HepG2 (cell line): ENCODE results near the gene DDIAS. TPM values are rescaled to one million over a fixed set of nuclear protein-coding genes. Genes with fewer than 3 reads are reported as not detected.

Source experiments
- ATAC-seq: fragments of 200-7000 bp; cut with Tn5 transposase; 3 replicates; pipeline ENCODE4 v1.9.1; 2020; ENCODE audit warnings: mild to moderate bottlenecking, moderate library complexity
- BruUV-seq: library from RNA; stranded (reverse); fragments of 400-500 nt; replicated peaks from 2 replicates; lab custom pipeline; 2021; lab: Mats Ljungman, UMichigan
- CTCF ChIA-PET: fragments of 300-600 bp; formaldehyde crosslinking; extraction: SDS; loops from one replicate; lab custom pipeline; 2021; ENCODE audit warnings: low total read pairs, inconsistent platforms, low intra/inter-chr PET ratio; lab: Yijun Ruan, JAX
- POLR2A ChIA-PET: fragments of 350-600 bp; sonication (Branson Sonifier 250); formaldehyde crosslinking; loops from one replicate; lab custom pipeline; 2020; ENCODE audit warnings: antibody characterized with exemption, inconsistent platforms; lab: Yijun Ruan, JAX
- DNase-seq: peaks from one replicate; pipeline ENCODE4 v3.0.0-alpha.2; 2015; ENCODE audit warnings: low spot score
- FAIRE-seq: peaks from 3 replicates; lab custom pipeline; 2011; peaks lifted over from hg19 to GRCh38; lab: Jason Lieb, UNC
- H2AFZ ChIP-seq: one replicate; pipeline ENCODE4 v1.6.1; 2011; ENCODE audit warnings: low read length, inconsistent platforms
- H3K27ac ChIP-seq: fragments of 300-600 bp; 3 replicates; pipeline ENCODE4 v1.8.0; 2011; ENCODE audit warnings: mixed run types, mild to moderate bottlenecking, mixed read lengths, low read length, inconsistent platforms; ENCODE audit not compliant: insufficient read depth; ENCODE audit errors: extremely low read length
- H3K27me3 ChIP-seq, 2 experiments: fragments of 200-600 bp in 1 of 2; 2 replicates in 1 of 2; 3 replicates in 1 of 2; pipeline versions ENCODE4 v1.6.0 to v1.8.0; 2011; ENCODE audit warnings: low read length in 2 of 2, mild to moderate bottlenecking in 2 of 2, moderate library complexity in 2 of 2, inconsistent platforms in 1 of 2; ENCODE audit not compliant: insufficient read depth in 2 of 2, control insufficient read depth in 1 of 2
- H3K36me3 ChIP-seq, 2 experiments: fragments of 200-600 bp in 1 of 2; replicated peaks in 1 of 2; 2 replicates in 1 of 2; 3 replicates in 1 of 2; pipeline versions ENCODE4 v1.5.1 to v1.8.0; 2011; ENCODE audit warnings: low read length in 2 of 2, inconsistent platforms in 1 of 2; ENCODE audit not compliant: insufficient read depth in 2 of 2, control insufficient read depth in 1 of 2
- H3K4me1 ChIP-seq: 2 replicates; pipeline ENCODE4 v1.5.1; 2012; ENCODE audit warnings: low read length, inconsistent platforms; ENCODE audit not compliant: insufficient read depth
- H3K4me2 ChIP-seq: 2 replicates; pipeline ENCODE4 v1.6.0; 2011; ENCODE audit warnings: low read depth, low read length, inconsistent platforms
- H3K4me3 ChIP-seq, 3 experiments: fragments of 200-600 bp in 1 of 3; sonication (generic), shearing (Covaris generic) in 1 of 3; replicated peaks in 1 of 3; 2 replicates each; pipeline ENCODE4 v1.5.1; 2011 to 2016; ENCODE audit warnings: low read length in 3 of 3, inconsistent platforms in 2 of 3, low read depth in 2 of 3, mild to moderate bottlenecking in 2 of 3, control low read depth in 1 of 3, mixed read lengths in 1 of 3; ENCODE audit not compliant: insufficient read depth in 1 of 3
- H3K79me2 ChIP-seq: one replicate; pipeline ENCODE4 v1.6.1; 2011; ENCODE audit warnings: low read length, inconsistent platforms; ENCODE audit not compliant: insufficient read depth
- H3K9ac ChIP-seq: 2 replicates; pipeline ENCODE4 v1.6.0; 2011; ENCODE audit warnings: mild to moderate bottlenecking, low read depth, low read length, inconsistent platforms; ENCODE audit not compliant: insufficient read depth
- H3K9me3 ChIP-seq: 2 replicates; pipeline ENCODE4 v1.5.1; 2012; ENCODE audit warnings: mild to moderate bottlenecking, low read length
- H4K20me1 ChIP-seq: 2 replicates; pipeline ENCODE4 v1.6.0; 2011; ENCODE audit warnings: inconsistent platforms, mild to moderate bottlenecking, low read length, moderate library complexity; ENCODE audit not compliant: insufficient read depth
- AKNA ChIP-seq: sonication (generic); formaldehyde crosslinking; IDR thresholded peaks from 2 replicates; pipeline ENCODE4 v1.4.0; 2020; ENCODE audit warnings: missing genetic modification reagents, borderline replicate concordance
- CREB3 ChIP-seq: sonication (generic); formaldehyde crosslinking; IDR thresholded peaks from 2 replicates; pipeline ENCODE4 v1.5.0; 2020; ENCODE audit warnings: missing genetic modification reagents
- MAFK ChIP-seq, 2 experiments: IDR thresholded peaks in 1 of 2; conservative IDR thresholded peaks in 1 of 2; 2 replicates each; pipeline ENCODE4 v1.6.1; 2011; ENCODE audit warnings: improper control_type of control experiment in 2 of 2, low read length in 2 of 2
- NFIC ChIP-seq: IDR thresholded peaks from 2 replicates; pipeline ENCODE4 v1.6.1; 2012; ENCODE audit warnings: mild to moderate bottlenecking, low read length, inconsistent platforms
- POGZ ChIP-seq: sonication (generic); formaldehyde crosslinking; IDR thresholded peaks from 2 replicates; pipeline ENCODE4 v1.4.0; 2020; ENCODE audit warnings: mild to moderate bottlenecking, missing genetic modification reagents
- RXRA ChIP-seq: sonication (generic); formaldehyde crosslinking; IDR thresholded peaks from 2 replicates; pipeline ENCODE4 v1.5.1; 2020; ENCODE audit warnings: missing genetic modification reagents
- SP5 ChIP-seq: IDR thresholded peaks from 2 replicates; pipeline ENCODE4 v1.6.1; 2016; ENCODE audit warnings: low read depth, borderline replicate concordance
- SRSF4 ChIP-seq: fragments of 200-400 bp; formaldehyde crosslinking; IDR thresholded peaks from one replicate; pipeline ENCODE4 v1.6.1; 2018; ENCODE audit warnings: mild to moderate bottlenecking, low read depth, low read length, moderate library complexity; ENCODE audit not compliant: poor library complexity, severe bottlenecking
- TCF7L2 ChIP-seq: IDR thresholded peaks from 2 replicates; pipeline ENCODE4 v1.6.1; 2011; ENCODE audit warnings: mild to moderate bottlenecking, low read depth, low read length, moderate library complexity
- TFDP2 ChIP-seq: sonication (generic); formaldehyde crosslinking; IDR thresholded peaks from 2 replicates; pipeline ENCODE4 v1.4.0; 2020; ENCODE audit warnings: missing genetic modification reagents
- WIZ ChIP-seq: sonication (generic); formaldehyde crosslinking; IDR thresholded peaks from 2 replicates; pipeline ENCODE4 v1.5.1; 2020; ENCODE audit warnings: mild to moderate bottlenecking, missing genetic modification reagents
- ZNF282 ChIP-seq: fragments of 450-650 bp; IDR thresholded peaks from 2 replicates; pipeline ENCODE4 v1.6.1; 2018; ENCODE audit not compliant: partially characterized antibody
- ZNF292 ChIP-seq: sonication (generic); formaldehyde crosslinking; IDR thresholded peaks from 2 replicates; pipeline ENCODE4 v1.8.1; 2022; ENCODE audit warnings: mild to moderate bottlenecking, low read depth, missing genetic modification reagents, borderline replicate concordance
- ZNF841 ChIP-seq: sonication (generic); formaldehyde crosslinking; IDR thresholded peaks from 2 replicates; pipeline ENCODE4 v1.8.1; 2023; ENCODE audit warnings: missing genetic modification reagents, borderline replicate concordance
- in situ Hi-C: cut with HindIII; loops from 2 replicates; pipeline ENCODE4 v1.10.0; 2017; ENCODE audit warnings: low pct_unique_long_range_greater_than_20kb; ENCODE audit not compliant: extremely low pct_ligation_motif_present
- intact Hi-C: fragments of 100-400 bp; cut with micrococcal nuclease; formaldehyde crosslinking; loops from one replicate; pipeline ENCODE4 v1.10.0; 2022; ENCODE audit not compliant: unreplicated experiment
- polyA plus RNA-seq, 8 experiments: library from polyadenylated mRNA; depleted of rRNA in 3 of 8; stranded (reverse) in 7 of 8; unstranded in 1 of 8; fragments of >200 nt; fragmentation: Illumina TruSeq in 4 of 8; extraction: Trizol in 4 of 8; gene quantifications; 2 replicates each; pipeline versions ENCODE4 v1.2.1 to v1.2.3, GENCODE V29; 2011 to 2016; ENCODE audit warnings: low read depth in 4 of 8, missing spikeins in 1 of 8, mixed read lengths in 1 of 8; ENCODE audit not compliant: insufficient read depth in 1 of 8
- total RNA-seq, 5 experiments: library from RNA; depleted of rRNA; stranded (reverse); fragments of >200 nt; fragmentation: Illumina TruSeq; extraction: Trizol; gene quantifications; 2 replicates each; pipeline ENCODE4 v1.2.3, GENCODE V29; 2016; ENCODE audit warnings: low read depth in 1 of 5

DDIAS gene
- total and polyA plus RNA-seq, 2 of the 13 experiments (the other 11 are each of a cell fraction or from before 2014, with no cell fraction given) = 3.5 to 13.0 TPM

- Histone ChIP-seq H3K79me2 (no peaks in the 10 kb centered on the region), H3K9me3 (no peaks in the 10 kb centered on the region), H2AFZ (no peak overlapping the region), H3K4me2 (peak overlapping the region; percentile 54), H3K27ac (no peak overlapping the region), H3K9ac (peak overlapping the region; percentile 30; the same call in 1 of the 2 replicates), H3K4me1 (peaks cover 24% of the 10 kb centered on the region), H3K36me3 (no peaks in the 10 kb centered on the region), H3K27me3 (no peaks in the 10 kb centered on the region), H3K4me3 (peak overlapping the region in 1 of 3 experiments; percentile 36; a peak in 1 of 6 replicates), H4K20me1 (no peaks in the 10 kb centered on the region)
- CTCF ChIA-PET = no interaction called here
- POLR2A ChIA-PET = interaction anchor here (1.1 to 1.4 kb wide), 3 partner anchors 10 to 126 kb away, joined by 4 to 7 read pairs (median 6); partner anchors contain the start of gene RAB30
- no peak for FAIRE-seq
- DNase-seq = peak; percentile 28
- in situ Hi-C loops (no loop called here), intact Hi-C loops (no loop called here)
- ATAC-seq = peak; percentile 94
- BruUV-seq = no TSS peak
- TF ChIP-seq NFIC = no peak
- no peak for TF ChIP-seq SRSF4
- TF ChIP-seq ZNF282 = no peak
- no peak for TF ChIP-seq CREB3 (CRISPR knock-in tag)
- TF ChIP-seq WIZ (CRISPR knock-in tag) = 0 out of 2 replicates have a peak, but pooled peaks have one; percentile 66
- no peak for TF ChIP-seq TCF7L2
- no peak for TF ChIP-seq SP5 (CRISPR knock-in tag)
- TF ChIP-seq TFDP2 (CRISPR knock-in tag) = no peak
- no peak for TF ChIP-seq ZNF841 (CRISPR knock-in tag)
- no peak for TF ChIP-seq AKNA (CRISPR knock-in tag)
- TF ChIP-seq POGZ (CRISPR knock-in tag) = no peak
- TF ChIP-seq MAFK (conservative IDR thresholded peaks at IDR 0.05 in 1 of 2, IDR thresholded peaks at IDR 0.05 in 1 of 2; ENCODE audit: low read length in 2 of 2) = no peak
- TF ChIP-seq RXRA = 0 out of 2 replicates have a peak, but pooled peaks have one; percentile 26
- TF ChIP-seq ZNF292 (CRISPR knock-in tag) = peak; percentile 93
These were observed 44.1 kb downstream of the DDIAS start for GRCh38 chr11:82945682-82946081.
